Limb (tissue), 2 donors: ENCODE results near the gene TM4SF4.
"Not testable (repeated sequence)": the region's sequence is repeated elsewhere in the genome, so short reads cannot be mapped to it uniquely, and the experiment has no call there.

Experiments
- DNase-seq, 2 donors: peaks; one replicate each; pipeline ENCODE4 v3.0.0-alpha.2; 2016; ENCODE audit errors: extremely low spot score in 2 of 2

Gene TM4SF4, protein sequence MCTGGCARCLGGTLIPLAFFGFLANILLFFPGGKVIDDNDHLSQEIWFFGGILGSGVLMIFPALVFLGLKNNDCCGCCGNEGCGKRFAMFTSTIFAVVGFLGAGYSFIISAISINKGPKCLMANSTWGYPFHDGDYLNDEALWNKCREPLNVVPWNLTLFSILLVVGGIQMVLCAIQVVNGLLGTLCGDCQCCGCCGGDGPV

DNA sequence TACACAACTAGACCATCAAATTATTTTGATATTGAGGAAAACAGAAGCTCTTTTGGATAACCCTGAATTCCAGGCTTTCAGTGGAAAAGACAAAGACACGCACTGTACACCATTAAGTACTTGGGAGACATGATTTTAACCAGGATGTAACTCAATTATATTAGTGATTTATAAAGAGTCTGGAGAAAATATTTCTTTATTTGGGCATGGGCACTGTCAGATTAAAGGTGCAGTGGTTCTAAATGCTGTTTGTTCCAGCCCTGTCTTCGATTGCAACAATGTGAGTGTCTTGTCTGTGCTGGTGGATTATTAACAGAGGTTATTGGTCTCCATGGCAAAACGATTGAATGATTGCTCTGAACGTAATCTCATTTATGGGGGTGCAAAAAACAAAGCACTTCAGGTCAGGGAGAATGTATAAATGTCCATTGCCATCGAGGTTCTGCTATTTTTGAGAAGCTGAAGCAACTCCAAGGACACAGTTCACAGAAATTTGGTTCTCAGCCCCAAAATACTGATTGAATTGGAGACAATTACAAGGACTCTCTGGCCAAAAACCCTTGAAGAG lies at the start of gene TM4SF4:
Gene TM4SF4, plus strand, starts transcription at position 448 of the 568 bp plus-strand sequence. CDS start 181 bp downstream, outside the sequence.
- DNase-seq: no peak

DNA sequence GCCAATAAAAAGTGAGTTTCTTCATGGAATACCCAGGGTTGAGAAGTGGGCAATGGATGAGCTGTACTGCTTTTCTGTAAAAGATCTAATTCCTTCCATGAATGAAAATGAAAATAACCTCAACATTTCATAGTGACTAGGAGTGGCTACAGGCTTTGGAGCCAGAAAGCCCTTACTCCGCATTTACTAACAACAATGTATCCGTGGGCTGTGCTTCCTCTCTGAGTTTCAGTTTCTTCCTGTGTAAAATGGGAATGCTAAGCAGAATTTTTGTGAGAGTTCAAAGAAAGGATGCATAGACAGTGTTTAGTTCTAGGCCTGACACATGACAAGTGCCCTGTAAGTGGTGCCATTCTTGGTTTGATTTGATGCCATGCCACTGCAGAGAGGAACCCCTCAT lies 49.6 kb upstream of the TM4SF4 start:
- DNase-seq: no peak

DNA sequence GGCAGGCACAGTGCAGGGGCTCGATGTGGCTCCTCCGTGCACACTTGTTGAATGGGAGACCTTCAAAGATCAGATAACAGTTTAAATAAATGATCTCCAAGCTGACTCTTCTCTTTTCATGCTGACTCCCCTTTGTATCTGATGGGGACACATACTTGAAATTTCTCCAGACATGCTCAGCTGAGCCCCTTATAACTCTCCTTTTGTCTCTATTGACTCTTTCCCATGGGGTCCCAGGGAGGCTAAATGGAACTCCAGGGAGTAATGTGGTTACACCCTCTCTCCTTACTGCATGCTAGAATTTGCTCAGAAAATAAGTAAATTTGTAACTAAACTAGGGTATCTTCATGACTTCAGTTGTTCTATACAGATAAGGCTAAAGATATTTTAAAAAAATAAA lies 48.2 kb upstream of the TM4SF4 start:
- DNase-seq: no peak

DNA sequence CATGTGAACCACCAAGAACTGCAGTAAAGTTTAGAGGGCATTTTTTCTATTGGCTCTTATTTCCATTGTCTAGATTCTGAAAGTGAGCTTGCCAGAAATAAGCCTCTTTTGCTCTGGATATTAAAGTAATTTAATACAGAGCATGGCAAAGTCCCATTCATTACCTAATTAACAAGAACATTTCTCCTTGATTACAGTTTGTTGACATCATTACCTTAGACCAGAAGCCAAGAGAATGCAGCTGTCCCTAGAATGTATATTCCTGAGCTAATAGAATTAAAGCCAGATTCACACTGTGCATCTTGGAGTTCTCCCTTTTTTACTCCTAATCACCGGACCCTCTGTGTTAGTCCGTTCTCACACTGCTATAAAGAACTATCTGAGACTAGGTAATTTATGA lies 46.4 kb upstream of the TM4SF4 start:
- no peak for DNase-seq

DNA sequence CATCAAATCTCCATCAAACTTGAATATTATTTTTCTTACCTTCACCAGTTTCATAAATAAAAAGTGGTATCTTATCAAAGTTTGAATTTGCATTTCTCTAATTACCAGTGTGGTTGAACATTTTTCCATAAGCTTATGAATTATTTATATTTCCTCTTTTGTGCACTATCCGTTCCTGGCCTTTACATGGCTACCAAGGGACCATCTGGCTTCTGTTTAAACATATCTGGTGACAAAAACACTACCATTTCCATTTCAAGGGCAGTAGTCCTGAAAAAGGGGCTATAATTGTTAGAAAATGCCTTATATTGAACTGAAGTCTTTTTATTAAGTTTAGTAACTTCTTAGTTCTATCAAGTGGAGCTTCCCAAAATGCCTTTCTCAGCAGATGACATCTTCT lies 44.3 kb upstream of the TM4SF4 start:
- no peak for DNase-seq

DNA sequence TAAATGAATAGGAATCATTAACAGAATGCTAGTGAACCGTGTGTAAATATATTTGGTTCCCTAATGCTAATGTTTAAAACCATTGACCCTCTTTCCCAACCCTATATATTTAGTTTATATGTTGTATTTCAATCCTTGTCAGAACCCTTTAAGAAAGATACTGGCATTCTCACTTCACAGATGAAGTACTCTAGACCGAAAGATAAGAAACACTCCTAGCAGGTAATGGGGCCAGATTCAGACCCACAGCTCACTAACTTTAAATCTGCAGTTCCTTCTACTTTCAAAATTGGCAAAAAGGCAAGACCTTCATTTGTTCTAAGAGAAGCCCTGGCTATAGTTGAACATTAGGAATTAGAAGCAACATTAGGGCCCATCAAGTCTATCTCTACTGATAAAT lies 42.3 kb upstream of the TM4SF4 start:
- no peak for DNase-seq

DNA sequence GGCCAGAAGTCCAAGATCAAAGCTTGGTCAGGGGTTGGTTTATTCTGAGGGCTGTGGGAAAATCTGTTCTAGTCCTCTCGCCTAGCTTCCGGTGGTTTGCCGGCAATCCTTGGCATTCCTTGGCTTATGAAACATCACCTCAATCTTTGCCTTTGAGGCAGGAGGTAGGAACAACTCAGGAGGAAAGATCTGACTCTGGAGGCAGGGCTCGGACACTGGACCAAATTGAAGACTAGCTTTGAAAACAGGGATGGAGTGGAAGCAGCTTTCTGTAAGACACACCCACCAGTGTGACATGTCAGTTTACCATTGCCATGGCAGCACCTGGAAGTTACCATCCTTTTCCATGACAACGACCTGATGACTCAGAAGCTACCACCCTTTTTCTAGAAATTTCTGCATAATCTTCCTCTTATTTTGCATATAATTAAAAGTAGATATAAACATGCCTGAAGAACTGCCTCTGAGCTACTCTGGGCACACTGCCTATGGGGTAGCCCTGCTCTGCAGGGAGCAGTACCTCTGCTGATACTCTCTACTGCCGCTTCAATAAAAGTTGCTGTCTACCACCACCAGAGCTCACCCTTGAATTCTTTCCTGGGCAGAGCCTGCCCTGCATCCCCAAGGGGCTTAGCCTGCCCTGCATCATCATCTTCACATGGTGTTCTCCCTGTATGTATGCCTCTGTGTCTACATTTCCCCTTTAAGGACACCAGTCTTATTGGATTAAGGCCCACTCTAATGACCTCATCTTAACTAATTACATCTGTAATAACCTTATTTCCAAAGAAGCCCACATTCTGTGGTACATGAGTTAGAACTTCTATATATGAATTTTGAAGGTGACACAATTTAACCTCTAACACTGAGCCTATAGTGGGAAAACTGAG lies 38.3 kb upstream of the TM4SF4 start:
- DNase-seq: no peak

DNA sequence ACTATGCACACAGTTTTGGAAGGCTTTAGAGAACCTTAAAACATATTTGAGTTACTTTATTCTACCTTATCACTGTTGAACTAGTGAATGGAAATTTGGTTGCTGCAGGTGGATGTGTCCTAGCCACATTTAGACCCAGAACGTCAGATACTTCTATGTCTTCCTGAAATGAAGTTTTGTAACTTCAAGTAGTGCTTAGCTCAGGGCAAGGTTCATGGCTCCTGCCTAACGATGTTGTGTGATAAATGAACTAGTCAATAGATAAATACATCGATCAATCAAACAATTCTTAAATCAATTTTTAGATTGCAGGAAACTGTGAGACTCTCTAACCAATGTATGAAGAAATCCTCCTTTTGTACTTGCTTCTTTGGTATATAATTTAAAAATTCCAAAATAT lies 37.2 kb upstream of the TM4SF4 start:
- DNase-seq: no peak

DNA sequence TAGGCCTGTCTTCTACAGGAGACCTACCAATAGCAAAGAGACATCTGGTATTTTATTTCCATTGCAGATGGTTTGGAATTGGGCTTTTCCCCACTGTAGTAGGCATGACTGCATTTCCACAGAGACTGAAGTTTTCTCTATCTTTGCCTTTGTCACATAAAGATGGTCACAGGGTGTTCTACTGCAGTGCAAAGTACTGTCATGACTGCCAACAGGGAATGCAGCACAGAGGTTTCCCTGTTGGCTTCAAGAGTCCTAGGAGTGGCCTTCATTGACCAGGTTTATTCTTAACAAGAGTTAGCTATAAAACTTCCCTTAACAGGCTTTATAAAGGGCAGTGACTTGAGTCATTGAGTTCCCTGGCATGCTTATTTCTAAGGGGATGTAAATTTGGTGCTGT lies 36.8 kb upstream of the TM4SF4 start:
- DNase-seq: no peak

DNA sequence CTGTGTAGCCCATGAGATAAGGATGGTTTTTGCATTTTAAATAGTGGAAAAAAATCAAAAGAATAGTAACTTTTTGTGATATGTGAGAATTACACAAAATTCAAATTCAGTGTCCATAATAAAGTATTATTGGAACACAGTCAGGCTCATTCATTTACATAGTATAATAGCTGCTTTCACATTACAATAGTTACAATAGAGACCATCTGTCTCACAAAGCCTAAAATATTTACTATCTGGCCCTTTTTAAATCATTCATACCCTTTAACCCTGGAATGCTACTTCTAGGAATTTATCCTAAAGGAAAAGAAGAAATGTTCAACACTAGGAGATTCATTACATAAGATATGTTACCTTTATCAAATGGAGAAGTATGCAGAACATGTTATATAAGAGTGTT lies 35.5 kb upstream of the TM4SF4 start:
- DNase-seq: no peak

DNA sequence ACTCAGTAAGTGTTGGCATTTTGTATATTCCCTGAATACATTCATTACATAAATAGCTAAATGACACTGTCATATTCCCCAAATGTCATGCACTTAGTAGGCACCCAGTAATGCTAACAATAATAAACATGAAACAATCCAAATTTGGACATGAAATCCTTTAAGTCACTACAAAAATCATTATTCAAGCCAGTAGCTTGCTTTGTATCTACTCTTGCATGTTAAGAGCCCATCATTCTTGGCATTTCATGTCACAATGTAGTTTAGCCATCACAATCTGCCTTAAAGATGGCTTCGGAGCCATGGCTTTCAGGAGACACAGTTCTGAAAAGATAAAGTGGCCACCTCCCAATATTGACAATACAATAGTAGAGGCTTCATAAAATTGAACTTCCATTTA lies 32.9 kb upstream of the TM4SF4 start:
- no peak for DNase-seq

DNA sequence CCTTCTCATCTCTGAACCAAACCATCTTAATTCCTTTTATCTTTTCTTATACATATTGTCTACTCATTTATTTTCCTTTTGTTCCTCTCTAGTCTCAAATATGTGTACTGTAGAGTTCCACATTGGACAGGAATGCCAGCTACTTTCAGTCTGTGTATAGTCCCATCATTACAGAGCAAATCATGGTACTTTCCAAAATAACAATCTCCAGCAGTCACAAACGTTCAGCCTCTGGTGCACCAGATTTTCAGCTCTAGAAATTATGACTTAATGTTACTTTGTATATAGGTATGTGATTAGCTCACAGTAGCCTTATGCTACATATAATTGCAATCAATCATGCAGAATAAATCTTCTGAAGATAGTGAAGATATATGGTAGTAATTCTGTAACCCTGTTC lies 32.5 kb upstream of the TM4SF4 start:
- DNase-seq: no peak

DNA sequence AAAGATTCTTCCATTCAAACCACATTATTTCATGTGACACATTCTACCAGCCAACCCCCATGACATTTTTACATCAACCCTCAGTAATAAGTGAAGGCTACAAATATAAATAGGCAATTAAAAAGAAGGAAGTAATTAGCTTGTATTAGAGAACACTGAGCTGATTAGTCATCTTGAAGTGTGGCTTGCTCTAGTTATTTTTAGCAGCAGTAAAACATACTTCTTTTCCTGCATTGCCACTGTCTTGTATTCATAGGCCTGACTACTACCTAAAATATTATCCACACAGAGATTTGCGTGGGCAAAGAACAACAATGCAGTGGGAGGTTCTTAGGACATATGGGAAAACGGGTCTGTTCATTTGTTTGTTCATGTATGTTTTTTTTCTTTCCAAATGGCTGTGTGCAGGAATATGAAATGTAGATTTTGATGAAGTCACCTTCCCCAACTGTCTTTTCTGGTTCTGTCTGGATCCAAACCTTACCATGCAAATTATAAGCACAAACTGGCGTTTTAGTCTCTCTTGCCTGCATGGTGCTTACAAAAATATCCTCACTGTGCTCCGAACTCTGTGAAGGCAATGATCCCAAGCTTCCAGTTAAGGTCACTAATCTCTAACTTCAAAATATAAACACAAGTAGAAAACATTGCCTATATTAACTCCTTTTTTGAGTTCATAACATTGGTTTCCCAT lies 31.5 kb upstream of the TM4SF4 start:
- DNase-seq: no peak

DNA sequence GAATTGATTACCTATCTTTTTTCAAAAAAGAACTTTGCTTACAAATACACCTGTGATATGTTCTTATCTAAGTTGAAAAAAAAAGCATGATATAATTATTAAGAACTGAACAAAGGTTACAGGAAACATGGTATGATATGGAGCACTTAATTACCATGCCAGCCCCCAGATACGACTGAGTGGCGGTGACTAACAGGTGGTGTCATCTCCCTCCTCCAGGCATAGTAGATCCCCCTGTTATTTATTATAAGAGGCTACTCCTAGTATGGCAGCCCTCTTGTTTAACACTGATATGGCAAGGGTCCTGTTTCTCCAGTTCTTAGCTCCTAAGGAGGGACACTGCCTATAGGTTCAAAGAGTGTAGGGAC lies 31.0 kb upstream of the TM4SF4 start:
- no peak for DNase-seq

DNA sequence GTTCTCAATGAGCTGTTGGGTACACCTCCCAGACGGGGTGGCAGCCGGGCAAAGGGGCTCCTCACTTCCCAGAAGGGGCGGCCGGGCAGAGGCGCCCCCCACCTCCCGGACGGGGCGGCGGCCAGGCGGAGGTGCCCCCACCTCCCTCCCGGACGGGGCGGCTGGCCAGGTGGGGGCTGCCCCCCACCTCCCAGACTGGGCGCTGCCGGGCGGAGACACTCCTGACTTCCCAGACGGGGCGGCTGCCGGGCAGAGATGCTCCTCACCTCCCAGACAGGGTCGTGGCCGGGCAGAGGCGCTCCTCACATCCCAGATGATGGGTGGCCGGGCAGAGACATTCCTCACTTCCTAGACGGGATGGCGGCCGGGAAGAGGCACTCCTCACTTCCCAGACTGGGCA lies 29.6 kb upstream of the TM4SF4 start:
- DNase-seq: not testable (repeated sequence)

DNA sequence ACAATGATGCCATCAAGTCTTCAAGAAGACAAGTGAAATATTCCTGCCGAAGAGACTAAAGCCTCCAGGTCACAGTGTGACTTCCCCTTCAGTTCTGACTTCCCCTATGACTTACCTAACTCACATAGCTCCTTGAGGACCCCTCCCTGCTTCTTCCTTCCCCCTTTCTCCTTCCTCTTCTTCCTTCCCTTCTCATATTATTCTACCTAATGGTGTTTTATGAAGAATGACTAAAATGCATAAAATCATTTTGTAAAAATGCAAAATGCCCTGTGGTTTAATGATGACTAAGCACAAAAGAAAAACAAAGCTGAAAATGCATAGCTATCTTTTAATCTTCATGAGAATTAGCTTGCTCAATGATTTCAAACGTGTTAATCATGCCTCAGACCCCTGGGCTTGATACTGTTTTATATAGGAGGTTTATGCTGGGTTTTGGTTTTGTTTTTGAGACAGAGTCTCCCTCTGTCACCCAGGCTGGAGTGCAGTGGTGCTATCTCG lies 26.1 kb upstream of the TM4SF4 start:
- no peak for DNase-seq

DNA sequence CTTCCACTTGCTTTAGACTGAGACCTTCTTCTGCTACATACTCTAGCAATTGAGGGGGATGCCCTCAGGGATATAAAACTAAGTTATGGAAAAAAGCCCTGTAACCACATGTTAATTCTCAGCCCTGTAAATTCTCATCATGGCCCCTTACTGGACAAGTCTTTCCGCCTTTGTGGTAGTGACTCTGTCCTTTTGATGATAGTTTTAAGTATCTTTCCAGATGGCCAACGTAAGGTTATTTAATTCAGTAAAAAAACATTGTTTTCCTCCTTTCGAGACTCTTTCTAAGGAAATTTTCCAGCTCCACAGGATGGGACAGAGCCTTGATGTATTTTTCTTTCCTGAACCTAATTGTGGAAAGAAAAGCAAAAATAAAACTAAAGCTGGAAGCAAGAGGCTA lies 25.3 kb upstream of the TM4SF4 start:
- peak in 1 of 2 donors; percentile 59 for DNase-seq

DNA sequence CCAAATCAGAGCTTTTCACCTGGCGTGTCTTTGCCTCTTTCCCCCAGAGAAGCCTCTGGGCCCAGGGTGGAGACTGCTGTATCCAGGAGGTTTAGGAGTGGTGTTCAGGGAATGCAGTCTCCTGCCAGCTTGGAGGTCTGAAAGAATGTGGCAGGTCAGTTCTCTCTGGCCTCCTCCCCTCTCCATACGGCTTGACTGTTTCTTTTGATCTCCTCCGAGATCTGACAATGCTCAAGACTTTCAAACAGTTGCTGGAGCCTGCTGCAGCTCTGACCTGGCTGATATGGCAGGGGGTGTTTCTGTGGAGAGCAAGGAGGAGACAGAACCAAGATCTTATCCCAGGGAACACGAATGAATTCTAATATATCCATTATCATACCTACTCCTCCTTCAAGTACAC lies 24.7 kb upstream of the TM4SF4 start:
- DNase-seq: no peak

DNA sequence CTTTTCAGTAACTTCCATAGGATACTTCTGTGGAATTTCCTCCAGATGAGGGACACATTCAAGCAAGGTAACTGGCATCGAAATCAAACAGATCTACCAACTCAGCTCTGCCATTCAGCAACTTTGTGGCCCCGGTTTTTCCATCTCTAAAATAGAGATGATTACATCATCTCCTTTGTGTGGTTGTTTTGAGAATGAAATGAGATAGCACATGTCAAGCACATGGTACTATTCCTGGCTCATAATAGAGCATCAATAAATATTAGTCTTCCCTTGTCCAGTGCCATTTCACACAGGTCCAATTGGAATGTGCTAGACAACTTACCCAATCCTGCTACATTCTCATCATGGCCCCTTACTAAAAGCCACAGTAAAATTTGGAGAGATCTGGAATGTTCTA lies 24.2 kb upstream of the TM4SF4 start:
- DNase-seq: no peak

DNA sequence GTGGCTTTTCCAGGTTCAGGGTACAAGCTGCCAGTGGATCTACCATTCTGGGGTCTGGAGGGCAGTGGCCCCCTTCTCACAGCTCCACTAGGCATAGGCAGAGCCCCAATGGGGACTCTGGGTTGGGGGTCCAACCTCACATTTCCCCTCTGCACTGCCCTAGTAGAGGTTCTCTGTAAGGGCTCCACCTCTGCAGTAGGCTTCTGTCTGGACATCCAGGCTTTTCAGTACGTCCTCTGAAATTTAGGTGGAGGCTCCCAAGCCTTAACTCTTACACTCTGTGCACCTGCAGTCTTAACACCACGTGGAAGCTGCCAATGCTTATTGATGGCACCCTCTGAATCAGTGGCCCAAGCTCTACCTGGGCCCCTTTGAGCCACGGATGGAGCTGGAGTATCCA lies 22.5 kb upstream of the TM4SF4 start:
- no peak for DNase-seq

DNA sequence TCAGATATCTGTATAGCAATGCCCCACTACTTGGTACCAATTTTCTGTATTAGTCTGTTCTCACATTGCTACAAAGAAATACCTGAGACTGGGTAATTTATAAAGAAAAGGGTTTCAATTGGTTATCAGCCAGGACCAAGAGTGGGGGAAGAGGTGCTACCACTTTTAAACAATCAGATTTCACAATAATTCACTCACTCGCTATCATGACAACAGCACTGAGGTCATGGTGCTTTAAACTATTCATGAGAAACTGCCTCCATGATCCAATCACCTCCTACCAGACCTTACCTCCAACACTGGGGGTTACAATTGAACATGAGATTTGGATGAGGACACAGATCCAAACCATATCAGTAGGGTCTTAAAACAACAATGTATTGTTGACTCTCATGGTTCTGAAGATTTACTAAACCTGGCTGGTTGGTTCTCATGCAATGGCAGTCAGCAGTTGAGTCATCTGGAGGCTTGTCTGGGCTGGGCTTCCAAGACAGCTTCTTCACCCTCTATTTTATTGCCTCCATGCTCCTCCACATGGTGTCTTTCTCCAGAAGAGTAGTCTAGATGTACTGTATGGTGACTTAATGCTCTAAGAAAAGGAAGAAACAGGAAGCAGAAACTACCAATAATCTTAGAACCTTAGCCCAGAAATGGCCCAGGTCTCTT lies 21.2 kb upstream of the TM4SF4 start:
- DNase-seq: no peak

DNA sequence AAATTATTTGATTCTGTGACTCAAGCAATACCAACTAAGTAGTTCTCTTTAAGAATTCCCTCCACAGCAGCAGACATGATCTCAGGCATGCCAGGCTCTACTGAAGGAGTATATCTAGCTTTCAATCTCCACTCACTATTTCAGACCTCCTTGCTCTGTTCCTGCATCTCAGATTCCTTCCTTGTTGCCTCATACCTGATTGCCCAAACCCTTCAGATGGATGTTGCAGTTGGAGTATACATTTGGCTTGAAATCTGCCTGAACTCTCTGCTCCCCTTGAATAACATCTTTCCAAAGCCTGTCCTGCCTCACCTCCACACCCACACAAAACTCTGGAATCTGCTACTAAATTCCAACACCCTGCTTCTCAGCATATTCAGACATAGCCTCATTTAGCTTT lies 19.8 kb upstream of the TM4SF4 start:
- DNase-seq: no peak
